IMR-90 (cell line): ENCODE results near the gene ANKMY2. TPM values are rescaled to one million over a fixed set of nuclear protein-coding genes. Genes with fewer than 3 reads are reported as not detected.

Source experiments
- ATAC-seq: fragments of 200-7000 bp; cut with Tn5 transposase; 2 replicates; pipeline ENCODE4 v1.9.1; 2020; ENCODE audit warnings: low read depth, mild to moderate bottlenecking, moderate library complexity
- BruUV-seq: library from RNA; stranded (reverse); fragments of 400-500 nt; replicated peaks from 2 replicates; lab custom pipeline; 2021; lab: Mats Ljungman, UMichigan
- CTCF ChIA-PET: fragments of 300-600 bp; formaldehyde crosslinking; extraction: SDS; loops from one replicate; lab custom pipeline; 2021; ENCODE audit warnings: antibody characterized with exemption; lab: Yijun Ruan, JAX
- POLR2A ChIA-PET: fragments of 300-600 bp; sonication (Branson Sonifier 250); formaldehyde crosslinking; loops from one replicate; lab custom pipeline; 2022; ENCODE audit warnings: antibody characterized with exemption; ENCODE audit not compliant: unreplicated experiment; lab: Charles Lee
- DNase-seq: peaks from one replicate; pipeline ENCODE4 v3.0.0; 2013
- H2AFZ ChIP-seq: replicated peaks from 2 replicates; pipeline ENCODE3; 2013; ENCODE audit warnings: low read length, mild to moderate bottlenecking; ENCODE audit not compliant: poor library complexity
- H2AK5ac ChIP-seq: 2 replicates; pipeline ENCODE4 v1.6.1; 2013; ENCODE audit warnings: low read depth, low read length, inconsistent platforms
- H2AK9ac ChIP-seq: replicated peaks from 2 replicates; pipeline ENCODE3; 2013; ENCODE audit warnings: mild to moderate bottlenecking, low read depth, low read length, moderate library complexity; ENCODE audit not compliant: poor library complexity
- H2BK120ac ChIP-seq: 2 replicates; pipeline ENCODE4 v1.6.1; 2013; ENCODE audit warnings: low read depth, low read length, inconsistent platforms
- H2BK15ac ChIP-seq: 3 replicates; pipeline ENCODE4 v1.6.1; 2013; ENCODE audit warnings: low read depth, low read length, inconsistent platforms
- H2BK20ac ChIP-seq: 2 replicates; pipeline ENCODE4 v1.6.1; 2013; ENCODE audit warnings: low read depth, mild to moderate bottlenecking, inconsistent platforms, low read length, moderate library complexity
- H2BK5ac ChIP-seq: 2 replicates; pipeline ENCODE4 v1.6.1; 2013; ENCODE audit warnings: mild to moderate bottlenecking, low read depth, low read length, inconsistent platforms; ENCODE audit not compliant: poor library complexity, severe bottlenecking
- H3K14ac ChIP-seq: replicated peaks from 2 replicates; pipeline ENCODE4 v1.6.1; 2013; ENCODE audit warnings: low read depth, low read length, inconsistent platforms
- H3K18ac ChIP-seq: 2 replicates; pipeline ENCODE4 v1.6.1; 2013; ENCODE audit warnings: low read depth, low read length, control low read depth
- H3K23ac ChIP-seq: 2 replicates; pipeline ENCODE4 v1.6.1; 2013; ENCODE audit warnings: low read depth, low read length, inconsistent platforms
- H3K27ac ChIP-seq: 2 replicates; pipeline ENCODE4 v1.5.1; 2013; ENCODE audit warnings: mild to moderate bottlenecking, control low read depth, low read length; ENCODE audit not compliant: insufficient read depth
- H3K27me3 ChIP-seq: 2 replicates; pipeline ENCODE4 v1.6.1; 2013; ENCODE audit warnings: low read length; ENCODE audit not compliant: control insufficient read depth, insufficient read depth
- H3K36me3 ChIP-seq: 2 replicates; pipeline ENCODE4 v1.6.1; 2013; ENCODE audit warnings: low read length, mixed read lengths; ENCODE audit not compliant: control insufficient read depth, insufficient read depth
- H3K4ac ChIP-seq: 2 replicates; pipeline ENCODE4 v1.6.1; 2013; ENCODE audit warnings: low read depth, low read length, inconsistent platforms
- H3K4me1 ChIP-seq: 2 replicates; pipeline ENCODE4 v1.6.1; 2013; ENCODE audit warnings: low read length, mixed read lengths; ENCODE audit not compliant: control insufficient read depth, insufficient read depth
- H3K4me2 ChIP-seq: 2 replicates; pipeline ENCODE4 v1.6.1; 2013; ENCODE audit warnings: low read depth, mild to moderate bottlenecking, control low read depth, low read length, moderate library complexity
- H3K4me3 ChIP-seq: 2 replicates; pipeline ENCODE4 v1.5.1; 2013; ENCODE audit warnings: low read depth, mild to moderate bottlenecking, control low read depth, low read length, moderate library complexity; ENCODE audit not compliant: insufficient read depth
- H3K56ac ChIP-seq: 2 replicates; pipeline ENCODE4 v1.6.1; 2013; ENCODE audit warnings: low read length, inconsistent platforms; ENCODE audit not compliant: insufficient read depth; ENCODE audit errors: extremely low read depth
- H3K79me1 ChIP-seq, 2 experiments: 2 replicates each; pipeline ENCODE4 v1.6.1; 2013; ENCODE audit warnings: low read length in 2 of 2, inconsistent platforms in 1 of 2, low read depth in 1 of 2
- H3K9ac ChIP-seq: 2 replicates; pipeline ENCODE4 v1.6.1; 2013; ENCODE audit warnings: low read depth, low read length, control low read depth
- H3K9me1 ChIP-seq: 2 replicates; pipeline ENCODE4 v1.6.1; 2013; ENCODE audit warnings: low read length, inconsistent platforms; ENCODE audit not compliant: insufficient read depth
- H3K9me3 ChIP-seq: 2 replicates; pipeline ENCODE4 v1.6.1; 2013; ENCODE audit warnings: low read length; ENCODE audit not compliant: control insufficient read depth, insufficient read depth
- H4K20me1 ChIP-seq: 2 replicates; pipeline ENCODE4 v1.6.1; 2013; ENCODE audit warnings: low read length, inconsistent platforms; ENCODE audit not compliant: insufficient read depth
- H4K5ac ChIP-seq: 2 replicates; pipeline ENCODE4 v1.6.1; 2013; ENCODE audit warnings: mild to moderate bottlenecking, low read depth, low read length, control low read depth
- H4K8ac ChIP-seq, 2 experiments: 2 replicates each; pipeline ENCODE4 v1.6.1; 2013; ENCODE audit warnings: low read depth in 2 of 2, low read length in 2 of 2, control low read depth in 1 of 2, inconsistent platforms in 1 of 2
- H4K91ac ChIP-seq: 2 replicates; pipeline ENCODE4 v1.6.1; 2013; ENCODE audit warnings: low read depth, low read length, inconsistent platforms; ENCODE audit not compliant: insufficient read depth
- BHLHE40 ChIP-seq: fragments of 150-350 bp; IDR thresholded peaks from 2 replicates; pipeline ENCODE4 v1.6.1; 2016; ENCODE audit warnings: mild to moderate bottlenecking, low read depth, low read length
- CEBPB ChIP-seq: IDR thresholded peaks from 2 replicates; pipeline ENCODE4 v1.6.1; 2012; ENCODE audit warnings: low read depth, low read length, improper control_type of control experiment
- CHD1 ChIP-seq: IDR thresholded peaks from 2 replicates; pipeline ENCODE4 v1.6.1; 2012; ENCODE audit warnings: low read depth, low read length, improper control_type of control experiment
- ELK1 ChIP-seq: fragments of 150-350 bp; IDR thresholded peaks from 2 replicates; pipeline ENCODE4 v1.6.1; 2016; ENCODE audit warnings: low read depth, mild to moderate bottlenecking, low read length, moderate library complexity, borderline replicate concordance
- FOS ChIP-seq: fragments of 150-350 bp; IDR thresholded peaks from 2 replicates; pipeline ENCODE4 v1.6.1; 2016; ENCODE audit warnings: low read depth, low read length
- MAFK ChIP-seq: IDR thresholded peaks from 2 replicates; pipeline ENCODE4 v1.6.1; 2012; ENCODE audit warnings: low read depth, low read length, improper control_type of control experiment
- MAZ ChIP-seq: IDR thresholded peaks from 2 replicates; pipeline ENCODE4 v1.6.1; 2012; ENCODE audit warnings: low read depth, mild to moderate bottlenecking, low read length, improper control_type of control experiment, moderate library complexity, borderline replicate concordance
- MXI1 ChIP-seq: IDR thresholded peaks from 2 replicates; pipeline ENCODE4 v1.6.1; 2012; ENCODE audit warnings: low read depth, mild to moderate bottlenecking, low read length, moderate library complexity, borderline replicate concordance
- NFE2L2 ChIP-seq: fragments of 150-350 bp; IDR thresholded peaks from 2 replicates; pipeline ENCODE4 v1.6.1; 2016; ENCODE audit warnings: low read depth, mild to moderate bottlenecking, low read length
- POLR2A ChIP-seq: IDR thresholded peaks from 2 replicates; pipeline ENCODE4 v1.6.1; 2012; ENCODE audit warnings: mild to moderate bottlenecking, low read depth, low read length
- WGBS, 2 experiments: methylation state at CpG; one replicate each; pipeline versions ENCODE4 v1.1.5 to v1.1.7; 2013; ENCODE audit warnings: missing lambda C conversion rate in 2 of 2; ENCODE audit not compliant: insufficient read length in 1 of 2; ENCODE audit errors: extremely low coverage in 2 of 2; 5-methylcytosine and 5-hydroxymethylcytosine counted together
- dilution Hi-C: fragments of 300-500 bp; cut with HindIII; formaldehyde crosslinking; loops from one replicate; pipeline ENCODE4 v1.14.3; 2018; ENCODE audit warnings: low sequenced_read_pairs; ENCODE audit not compliant: unreplicated experiment
- in situ Hi-C: fragments of 300-500 bp; cut with MboI; formaldehyde crosslinking; loops from 3 replicates; pipeline ENCODE4 v1.14.3; 2019; ENCODE audit warnings: low sequenced_read_pairs, inconsistent platforms, mixed read lengths
- intact Hi-C: fragments of 100-400 bp; cut with micrococcal nuclease; formaldehyde crosslinking; loops from 2 replicates; pipeline ENCODE4 v1.10.0; 2022
- polyA plus RNA-seq, 3 experiments: library from polyadenylated mRNA; depleted of rRNA; stranded (reverse); fragments of >200 nt; gene quantifications; 2 replicates each; pipeline ENCODE4 v1.2.3, GENCODE V29; 2012; ENCODE audit warnings: low replicate concordance in 1 of 3
- total RNA-seq: library from RNA; depleted of rRNA; stranded (reverse); fragments of >200 nt; gene quantifications from 2 replicates; pipeline ENCODE4 v1.2.3, GENCODE V29; 2012
- TF ChIP-seq, protein P1 (sequence below): fragments of 150-350 bp; IDR thresholded peaks from 2 replicates; pipeline ENCODE4 v1.6.1; 2017; ENCODE audit warnings: mild to moderate bottlenecking, antibody characterized with exemption, low read length, low read depth

ANKMY2 gene
- total and polyA plus RNA-seq, 2 of the 4 experiments (the other 2 are of a cell fraction), result 19.5 to 41.9 TPM

- DNase-seq, result no peak
- in situ Hi-C loops, result loop anchor here (5.0 to 25.0 kb wide), 2 partner anchors 482 to 1247 kb away; no protein-coding TSS in a partner anchor
- no peak for ATAC-seq
- no peak overlapping the region for H2AK9ac ChIP-seq
- no peak overlapping the region for H4K8ac ChIP-seq
- TF ChIP-seq BHLHE40 (no peak), MXI1 (no peak), MAZ (no peak), FOS (no peak), ELK1 (no peak), CEBPB (no peak), POLR2A (no peak), MAFK (no peak), NFE2L2 (no peak), CHD1 (no peak)
- TF ChIP-seq, protein P1, sequence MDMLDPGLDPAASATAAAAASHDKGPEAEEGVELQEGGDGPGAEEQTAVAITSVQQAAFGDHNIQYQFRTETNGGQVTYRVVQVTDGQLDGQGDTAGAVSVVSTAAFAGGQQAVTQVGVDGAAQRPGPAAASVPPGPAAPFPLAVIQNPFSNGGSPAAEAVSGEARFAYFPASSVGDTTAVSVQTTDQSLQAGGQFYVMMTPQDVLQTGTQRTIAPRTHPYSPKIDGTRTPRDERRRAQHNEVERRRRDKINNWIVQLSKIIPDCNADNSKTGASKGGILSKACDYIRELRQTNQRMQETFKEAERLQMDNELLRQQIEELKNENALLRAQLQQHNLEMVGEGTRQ, result no peak
- H4K5ac ChIP-seq, result no peak overlapping the region
- no peak overlapping the region for H3K27ac ChIP-seq
- WGBS, 2 experiments, result no CpG with 5 or more reads among the region's 3 CpGs
- BruUV-seq, result no TSS peak
- no peaks in the 10 kb centered on the region for H3K79me1 ChIP-seq
- no peak overlapping the region for H2BK20ac ChIP-seq
- H3K4me3 ChIP-seq, result no peak overlapping the region
- no peak overlapping the region for H3K4me2 ChIP-seq
- no peaks in the 10 kb centered on the region for H3K4me1 ChIP-seq
- H2BK120ac ChIP-seq, result no peak overlapping the region
- H3K9me3 ChIP-seq, result no peaks in the 10 kb centered on the region
- no peaks in the 10 kb centered on the region for H3K36me3 ChIP-seq
- no peak overlapping the region for H3K23ac ChIP-seq
- no peak overlapping the region for H2BK5ac ChIP-seq
- no peaks in the 10 kb centered on the region for H3K9me1 ChIP-seq
- no peak overlapping the region for H3K4ac ChIP-seq
- no peak overlapping the region for H3K56ac ChIP-seq
- H2BK15ac ChIP-seq, result no peak overlapping the region
- H4K91ac ChIP-seq, result no peak overlapping the region
- H3K14ac ChIP-seq, result no peak overlapping the region
- CTCF ChIA-PET, result no interaction called here
- H3K18ac ChIP-seq, result no peak overlapping the region
- H3K9ac ChIP-seq, result no peak overlapping the region
- intact Hi-C loops, result loop anchor here (5.0 to 10.0 kb wide), 2 partner anchors 302 to 1255 kb away; no protein-coding TSS in a partner anchor
- no peaks in the 10 kb centered on the region for H3K27me3 ChIP-seq
- dilution Hi-C loops, result no loop called here
- H2AK5ac ChIP-seq, result no peak overlapping the region
- H4K20me1 ChIP-seq, result no peaks in the 10 kb centered on the region
- H2AFZ ChIP-seq, result no peak overlapping the region
- POLR2A ChIA-PET, result no interaction called here
Measured at GRCh38 chr7:16559497-16560179, 85.9 kb downstream of the ANKMY2 start.
